Measurements from ENCODE around the gene SPTBN1. TPM values are rescaled to one million over a fixed set of nuclear protein-coding genes. Genes with fewer than 3 reads are reported as not detected.
"Not testable (repeated sequence)": the region's sequence is repeated elsewhere in the genome, so short reads cannot be mapped to it uniquely, and the experiment has no call there.

SPTBN1 gene
- total and polyA plus RNA-seq, 3 experiments from 2014 or later = 38.4 to 49.2 (median 38.5) TPM

DNA sequence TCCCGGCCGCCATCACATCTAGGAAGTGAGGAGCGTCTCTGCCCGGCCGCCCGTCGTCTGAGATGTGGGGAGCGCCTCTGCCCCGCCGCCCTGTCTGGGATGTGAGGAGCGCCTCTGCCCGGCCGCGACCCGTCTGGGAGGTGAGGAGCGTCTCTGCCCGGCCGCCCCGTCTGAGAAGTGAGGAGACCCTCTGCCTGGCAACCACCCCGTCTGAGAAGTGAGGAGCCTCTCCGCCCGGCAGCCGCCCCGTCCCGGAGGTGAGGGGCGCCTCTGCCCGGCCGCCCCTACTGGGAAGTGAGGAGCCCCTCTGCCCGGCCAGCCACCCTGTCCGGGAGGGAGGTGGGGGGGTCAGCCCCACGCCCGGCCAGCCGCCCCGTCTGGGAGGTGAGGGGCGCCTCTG lies 29.6 kb downstream of the SPTBN1 start:
- POLR2A ChIA-PET; H3K4me3 ChIP-seq (ENCODE audit: low read length); H3K36me3 Mint-ChIP-seq; H3K27ac Mint-ChIP-seq; H3K9me3 Mint-ChIP-seq; H3K9me3 ChIP-seq (ENCODE audit: low read length); DNase-seq; H3K27me3 ChIP-seq (ENCODE audit: insufficient read depth, low read length, poor library complexity, severe bottlenecking); H3K4me1 Mint-ChIP-seq; H3K4me1 ChIP-seq (ENCODE audit: insufficient read depth, low read length); H3K4me3 Mint-ChIP-seq; H3K36me3 ChIP-seq (ENCODE audit: insufficient read depth, low read length); H3K27ac ChIP-seq (ENCODE audit: low read depth, low read length): not testable (repeated sequence)
- CTCF ChIA-PET = interaction anchor here (1.7 kb wide), 1 partner anchor 13 kb away, joined by 3 read pairs; no protein-coding TSS in a partner anchor
- H3K27me3 Mint-ChIP-seq = peaks cover 2 to 17% of the 10 kb centered on the region in 2 donors

DNA sequence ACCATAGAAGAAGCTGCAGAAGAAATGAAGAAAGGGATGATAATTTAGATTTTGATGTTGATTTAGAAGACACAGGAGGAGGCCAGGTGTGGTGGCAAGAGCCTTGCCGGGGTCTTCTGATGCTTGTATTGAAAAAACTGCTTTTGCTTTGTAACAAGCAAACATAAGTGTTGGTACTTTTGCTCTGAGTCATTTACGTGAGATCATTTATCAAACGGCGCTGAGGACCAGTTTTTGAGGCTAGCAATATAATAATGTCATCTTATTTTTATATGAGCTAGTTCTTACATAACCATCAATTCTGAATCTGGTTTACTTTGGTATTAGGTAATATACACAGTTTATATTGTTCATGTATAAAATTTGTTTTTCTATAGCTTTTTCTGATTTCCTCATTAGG lies 30.6 kb downstream of the SPTBN1 start:
- Histone ChIP-seq H3K9me3 (ENCODE audit: low read length) (no peaks in the 10 kb centered on the region), H3K27me3 (ENCODE audit: insufficient read depth, low read length, poor library complexity, severe bottlenecking) (no peaks in the 10 kb centered on the region), H3K4me1 (ENCODE audit: insufficient read depth, low read length) (no peaks in the 10 kb centered on the region), H3K4me3 (ENCODE audit: low read length) (no peak overlapping the region), H3K27ac (ENCODE audit: low read depth, low read length) (no peak overlapping the region), H3K36me3 (ENCODE audit: insufficient read depth, low read length) (no peaks in the 10 kb centered on the region)
- ChIA-PET POLR2A (interaction anchor here (0.7 kb wide), 1 partner anchor 196 kb away, joined by 8 read pairs; no protein-coding TSS in a partner anchor), CTCF (interaction anchor here (1.7 kb wide), 1 partner anchor 12 kb away, joined by 3 read pairs; no protein-coding TSS in a partner anchor)
- Mint-ChIP-seq H3K9me3 (peaks cover 0 to 4% (median 3%) of the 10 kb centered on the region in 5 donors), H3K4me1 (no peaks in the 10 kb centered on the region), H3K27me3 (peaks cover 2 to 17% of the 10 kb centered on the region in 2 donors), H3K4me3 (no peak overlapping the region), H3K36me3 (peaks cover 0 to 6% (median 0%) of the 10 kb centered on the region in 3 donors), H3K27ac (no peak overlapping the region)
- no peak for DNase-seq

DNA sequence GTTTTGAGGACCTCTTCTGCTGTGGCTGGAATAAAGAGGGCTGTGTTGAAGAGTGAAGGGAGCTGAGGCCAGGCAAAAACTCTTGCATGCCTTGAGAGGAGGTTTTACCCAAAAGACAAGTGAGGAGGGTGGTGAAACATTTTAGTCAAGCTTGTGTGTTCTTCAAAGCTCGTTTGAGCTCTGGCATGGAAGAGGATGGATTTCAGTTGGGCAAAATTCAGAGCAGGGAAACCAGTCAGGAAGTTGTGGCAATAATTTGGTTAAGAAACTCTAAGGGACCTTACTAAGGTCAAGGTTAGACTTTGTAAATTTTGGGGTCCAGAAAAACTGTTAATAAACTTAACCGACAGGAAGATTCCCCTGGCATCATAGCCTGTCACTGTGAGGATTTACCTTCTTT lies 34.7 kb downstream of the SPTBN1 start:
- Histone ChIP-seq H3K4me3 (ENCODE audit: low read length) (no peak overlapping the region), H3K27ac (ENCODE audit: low read depth, low read length) (no peak overlapping the region), H3K9me3 (ENCODE audit: low read length) (no peaks in the 10 kb centered on the region), H3K4me1 (ENCODE audit: insufficient read depth, low read length) (no peaks in the 10 kb centered on the region), H3K36me3 (ENCODE audit: insufficient read depth, low read length) (no peaks in the 10 kb centered on the region), H3K27me3 (ENCODE audit: insufficient read depth, low read length, poor library complexity, severe bottlenecking) (no peaks in the 10 kb centered on the region)
- H3K27ac Mint-ChIP-seq = no peak overlapping the region
- H3K9me3 Mint-ChIP-seq = no peaks in the 10 kb centered on the region
- peaks cover 12 to 33% of the 10 kb centered on the region in 2 donors for H3K27me3 Mint-ChIP-seq
- DNase-seq = no peak
- CTCF ChIA-PET = no interaction called here
- POLR2A ChIA-PET = no interaction called here
- no peak overlapping the region for H3K4me3 Mint-ChIP-seq
- no peaks in the 10 kb centered on the region for H3K4me1 Mint-ChIP-seq
- no peaks in the 10 kb centered on the region for H3K36me3 Mint-ChIP-seq

DNA sequence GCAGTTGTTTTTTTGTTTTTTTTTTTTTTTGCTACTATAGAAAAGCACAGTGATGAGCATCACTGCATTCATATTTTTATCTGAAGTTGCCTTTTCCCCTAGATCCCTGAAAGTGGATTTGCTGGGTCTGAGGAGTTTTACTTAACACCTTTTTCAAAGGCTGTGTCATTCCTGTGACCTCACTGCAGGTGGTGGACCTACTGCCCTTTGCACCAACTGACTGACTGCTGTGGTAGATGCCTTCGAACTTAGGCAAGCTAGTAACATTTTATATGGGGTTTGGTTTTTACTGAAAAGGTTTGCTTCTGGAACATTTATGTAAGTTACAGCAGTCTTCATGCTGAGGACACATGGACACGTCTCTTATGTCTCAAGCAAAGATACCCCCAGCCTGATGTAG lies 36.2 kb downstream of the SPTBN1 start:
- POLR2A ChIA-PET = no interaction called here
- CTCF ChIA-PET = no interaction called here

DNA sequence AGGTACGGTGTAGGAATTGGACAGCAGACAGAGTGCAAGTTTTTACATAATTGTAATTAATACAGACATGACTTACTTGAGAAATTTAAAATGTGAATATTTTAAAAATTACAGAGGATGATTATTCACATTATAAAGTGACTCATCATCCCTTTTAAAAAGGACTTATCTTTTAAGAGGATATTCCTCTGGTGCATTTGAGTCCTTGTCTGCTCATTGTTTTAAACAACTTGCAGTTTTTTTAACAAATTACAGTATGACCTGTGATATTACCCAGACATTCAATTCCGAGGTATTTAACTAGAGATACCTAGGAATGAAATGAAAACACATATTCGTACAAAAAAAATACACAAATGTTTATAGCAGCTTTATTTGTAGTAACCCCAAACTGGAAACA lies 38.0 kb downstream of the SPTBN1 start:
- DNase-seq = no peak
- no peaks in the 10 kb centered on the region for H3K4me1 Mint-ChIP-seq
- H3K4me3 ChIP-seq (ENCODE audit: low read length) = no peak overlapping the region
- H3K9me3 Mint-ChIP-seq = no peaks in the 10 kb centered on the region
- H3K27me3 Mint-ChIP-seq = peaks cover 13 to 29% of the 10 kb centered on the region in 2 donors
- no peak overlapping the region for H3K27ac Mint-ChIP-seq
- ChIA-PET CTCF (no interaction called here), POLR2A (no interaction called here)
- no peak overlapping the region for H3K4me3 Mint-ChIP-seq
- no peaks in the 10 kb centered on the region for H3K27me3 ChIP-seq (ENCODE audit: insufficient read depth, low read length, poor library complexity, severe bottlenecking)
- no peaks in the 10 kb centered on the region for H3K4me1 ChIP-seq (ENCODE audit: insufficient read depth, low read length)
- no peaks in the 10 kb centered on the region for H3K36me3 Mint-ChIP-seq
- H3K36me3 ChIP-seq (ENCODE audit: insufficient read depth, low read length) = no peaks in the 10 kb centered on the region
- H3K27ac ChIP-seq (ENCODE audit: low read depth, low read length) = no peak overlapping the region
- H3K9me3 ChIP-seq (ENCODE audit: low read length) = no peaks in the 10 kb centered on the region

More for the DNA sequence above, 36.2 kb downstream of the SPTBN1 start:
- Histone ChIP-seq H3K27me3 (ENCODE audit: insufficient read depth, low read length, poor library complexity, severe bottlenecking) (no peaks in the 10 kb centered on the region), H3K9me3 (ENCODE audit: low read length) (no peaks in the 10 kb centered on the region), H3K27ac (ENCODE audit: low read depth, low read length) (no peak overlapping the region), H3K4me1 (ENCODE audit: insufficient read depth, low read length) (no peaks in the 10 kb centered on the region), H3K36me3 (ENCODE audit: insufficient read depth, low read length) (no peaks in the 10 kb centered on the region), H3K4me3 (ENCODE audit: low read length) (no peak overlapping the region)
- DNase-seq = no peak
- Mint-ChIP-seq H3K9me3 (no peaks in the 10 kb centered on the region), H3K36me3 (no peaks in the 10 kb centered on the region), H3K4me3 (no peak overlapping the region), H3K4me1 (no peaks in the 10 kb centered on the region), H3K27ac (peak overlapping the region in 1 of 8 donors; percentile 29), H3K27me3 (peaks cover 13 to 33% of the 10 kb centered on the region in 2 donors)

DNA sequence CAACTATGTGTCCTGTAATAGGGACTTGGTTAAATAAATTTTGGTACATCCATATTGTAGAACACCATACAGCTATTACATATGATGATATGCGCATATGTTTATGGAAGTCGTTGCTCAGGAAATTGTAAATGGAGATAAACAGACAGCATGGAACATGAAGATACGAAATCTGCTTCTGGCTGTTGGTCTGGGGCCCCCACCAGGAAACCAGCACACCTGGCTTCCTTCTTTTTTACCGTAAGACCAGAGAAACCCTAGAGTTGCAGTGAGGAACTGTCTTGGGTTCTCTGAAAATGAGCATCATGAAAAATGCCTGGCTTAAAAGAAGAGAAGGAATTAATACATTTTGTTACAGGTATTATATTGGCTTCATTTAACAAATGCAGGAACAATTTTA lies 40.8 kb downstream of the SPTBN1 start:
- H3K27me3 ChIP-seq (ENCODE audit: insufficient read depth, low read length, poor library complexity, severe bottlenecking) = no peaks in the 10 kb centered on the region
- no peaks in the 10 kb centered on the region for H3K36me3 Mint-ChIP-seq

DNA sequence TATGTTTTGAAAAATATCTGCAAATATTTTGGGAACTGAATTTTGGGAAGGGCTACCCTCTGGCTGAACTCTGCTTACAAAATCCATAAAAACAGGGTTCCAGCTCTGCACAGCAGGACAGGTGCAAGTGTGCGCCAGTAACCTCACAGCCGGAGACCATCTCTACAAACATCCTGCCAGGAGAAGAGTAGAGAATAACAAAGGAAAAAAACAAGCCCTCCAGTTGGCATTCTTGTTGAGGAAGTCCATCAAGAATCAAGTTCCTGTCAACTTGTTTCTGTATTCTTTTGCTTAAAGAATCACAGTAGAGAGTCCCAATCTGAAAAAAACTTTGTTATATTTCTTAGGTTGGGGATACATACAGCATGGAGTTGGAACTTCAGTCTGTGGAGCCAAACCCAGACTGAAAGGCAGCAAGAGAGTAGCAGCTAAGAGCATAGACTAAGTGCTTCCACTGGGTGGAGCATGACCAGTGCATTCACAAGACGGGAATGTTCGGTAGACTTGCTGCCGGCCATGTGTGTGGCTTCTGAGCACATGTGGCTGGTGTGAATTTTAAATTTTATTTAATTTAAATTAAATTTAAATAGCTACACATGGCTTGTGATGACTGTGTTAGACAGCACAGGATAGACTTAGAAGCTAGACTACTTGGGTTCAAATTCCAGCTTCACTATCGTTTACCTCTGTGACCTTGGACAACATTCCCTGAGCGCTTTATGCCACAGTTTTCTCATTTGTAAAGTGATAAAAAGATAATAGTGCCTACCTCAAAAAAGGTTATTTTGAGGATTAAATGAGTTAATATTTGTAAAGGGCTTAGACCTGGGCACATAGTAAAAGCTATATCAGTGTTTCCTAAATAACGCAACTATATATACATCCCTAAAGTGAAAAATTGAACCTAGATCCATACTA lies 41.9 kb downstream of the SPTBN1 start:
- Histone ChIP-seq H3K4me1 (ENCODE audit: insufficient read depth, low read length) (no peaks in the 10 kb centered on the region), H3K27ac (ENCODE audit: low read depth, low read length) (no peak overlapping the region), H3K27me3 (ENCODE audit: insufficient read depth, low read length, poor library complexity, severe bottlenecking) (no peaks in the 10 kb centered on the region), H3K4me3 (ENCODE audit: low read length) (no peak overlapping the region), H3K36me3 (ENCODE audit: insufficient read depth, low read length) (no peaks in the 10 kb centered on the region), H3K9me3 (ENCODE audit: low read length) (no peaks in the 10 kb centered on the region)
- H3K4me3 Mint-ChIP-seq = no peak overlapping the region
- CTCF ChIA-PET = interaction anchor here (1.1 kb wide), 1 partner anchor 11 kb away, joined by 3 read pairs; no protein-coding TSS in a partner anchor
- DNase-seq = no peak
- H3K27ac Mint-ChIP-seq = no peak overlapping the region
- POLR2A ChIA-PET = no interaction called here
- no peaks in the 10 kb centered on the region for H3K4me1 Mint-ChIP-seq
- no peaks in the 10 kb centered on the region for H3K36me3 Mint-ChIP-seq
- H3K27me3 Mint-ChIP-seq = peaks cover 10 to 14% of the 10 kb centered on the region in 2 donors
- no peaks in the 10 kb centered on the region for H3K9me3 Mint-ChIP-seq

More for the DNA sequence above, 40.8 kb downstream of the SPTBN1 start:
- H3K4me3 Mint-ChIP-seq = no peak overlapping the region
- no peak for DNase-seq
- H3K4me1 ChIP-seq (ENCODE audit: insufficient read depth, low read length) = no peaks in the 10 kb centered on the region
- ChIA-PET POLR2A (no interaction called here), CTCF (no interaction called here)
- peaks cover 11 to 19% of the 10 kb centered on the region in 2 donors for H3K27me3 Mint-ChIP-seq
- no peak overlapping the region for H3K27ac Mint-ChIP-seq
- no peak overlapping the region for H3K27ac ChIP-seq (ENCODE audit: low read depth, low read length)
- no peaks in the 10 kb centered on the region for H3K36me3 ChIP-seq (ENCODE audit: insufficient read depth, low read length)
- H3K9me3 ChIP-seq (ENCODE audit: low read length) = no peaks in the 10 kb centered on the region
- no peak overlapping the region for H3K4me3 ChIP-seq (ENCODE audit: low read length)
- no peaks in the 10 kb centered on the region for H3K9me3 Mint-ChIP-seq
- no peaks in the 10 kb centered on the region for H3K4me1 Mint-ChIP-seq

DNA sequence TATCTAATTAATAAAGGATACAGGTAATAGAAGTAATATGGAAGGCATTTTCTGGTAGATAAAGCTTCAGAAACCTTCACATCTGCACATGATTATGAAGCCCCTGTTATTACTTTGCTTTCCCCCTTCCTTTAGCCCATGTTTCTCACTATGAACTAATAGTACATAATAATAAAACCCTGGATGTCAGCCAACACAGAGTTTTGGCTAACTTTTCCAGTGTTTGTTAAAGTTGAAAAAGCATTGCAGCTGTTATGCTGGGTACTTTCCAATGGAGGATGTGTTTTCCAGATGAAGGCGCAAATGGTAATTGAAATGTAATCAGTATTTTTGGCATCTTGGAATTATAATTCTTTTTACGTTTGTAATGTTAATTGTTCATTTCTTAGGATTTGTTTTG lies 43.5 kb downstream of the SPTBN1 start:
- no peak overlapping the region for H3K27ac Mint-ChIP-seq
- Histone ChIP-seq H3K36me3 (ENCODE audit: insufficient read depth, low read length) (no peaks in the 10 kb centered on the region), H3K4me1 (ENCODE audit: insufficient read depth, low read length) (no peaks in the 10 kb centered on the region), H3K27ac (ENCODE audit: low read depth, low read length) (no peak overlapping the region), H3K27me3 (ENCODE audit: insufficient read depth, low read length, poor library complexity, severe bottlenecking) (no peaks in the 10 kb centered on the region), H3K4me3 (ENCODE audit: low read length) (no peak overlapping the region), H3K9me3 (ENCODE audit: low read length) (no peaks in the 10 kb centered on the region)
- peaks cover 3 to 6% of the 10 kb centered on the region in 2 donors for H3K27me3 Mint-ChIP-seq
- ChIA-PET POLR2A (no interaction called here), CTCF (interaction anchor here (1.6 kb wide), 1 partner anchor 205 kb away, joined by 6 read pairs; no protein-coding TSS in a partner anchor)
- no peaks in the 10 kb centered on the region for H3K9me3 Mint-ChIP-seq
- no peaks in the 10 kb centered on the region for H3K4me1 Mint-ChIP-seq
- H3K36me3 Mint-ChIP-seq = no peaks in the 10 kb centered on the region
- H3K4me3 Mint-ChIP-seq = no peak overlapping the region
- no peak for DNase-seq
